CD4-positive, alpha-beta T cell treated with Interleukin-4 for 1 hour (primary cell): ENCODE data around the gene ALG12.
A peak's percentile ranks its signal among the peaks of the same experiment; 100 is the strongest.

Experiments used
- DNase-seq, 2 donors: peaks; one replicate each; pipeline ENCODE4 v3.0.0-alpha.2; 2020 to 2022

The ALG12 gene

GRCh38 chr22:49917974-49918910, at the start of gene ALG12, which contains the start of gene CRELD2:
Gene ALG12 (minus strand): TSS chr22:49918438. CDS start chr22:49913765, 4,673 bp downstream.
Gene CRELD2 (plus strand): TSS chr22:49918634. CDS start chr22:49918770, 136 bp downstream.
- peak; percentile 97 for DNase-seq

- peak in 1 of 2 donors; percentile 24 for DNase-seq
These were observed 49.5 kb upstream of the ALG12 start for GRCh38 chr22:49967706-49968208.

GRCh38 chr22:49966774-49967705, 48.8 kb upstream of the ALG12 start:
- DNase-seq = peak; percentile 30 to 59

GRCh38 chr22:49966041-49966773, 48.0 kb upstream of the ALG12 start:
- peak in 1 of 2 donors; percentile 25 for DNase-seq

- peak; percentile 20 to 26 for DNase-seq
These were observed 47.1 kb upstream of the ALG12 start for GRCh38 chr22:49965091-49966040.

- DNase-seq = peak; percentile 27 to 47
These were observed 46.2 kb upstream of the ALG12 start for GRCh38 chr22:49964136-49965090.

GRCh38 chr22:49963647-49964026, 45.4 kb upstream of the ALG12 start:
- DNase-seq = peak; percentile 10 to 33

GRCh38 chr22:49962751-49963646, 44.8 kb upstream of the ALG12 start:
- peak; percentile 7 to 10 for DNase-seq

- peak; percentile 90 to 92 for DNase-seq
These were observed 43.9 kb upstream of the ALG12 start for GRCh38 chr22:49962012-49962750.

- DNase-seq = peak in 1 of 2 donors; percentile 31
These were observed 43.4 kb upstream of the ALG12 start for GRCh38 chr22:49961601-49962011.

- DNase-seq = peak in 1 of 2 donors; percentile 43
These were observed 42.9 kb upstream of the ALG12 start for GRCh38 chr22:49961005-49961600.

- peak; percentile 96 for DNase-seq
These were observed 42.1 kb upstream of the ALG12 start, which contains the start of gene PIM3 for GRCh38 chr22:49960159-49961004. Gene PIM3 (plus strand): TSS chr22:49960772. CDS start chr22:49960948, 176 bp downstream.

- no peak for DNase-seq
These were observed 41.5 kb upstream of the ALG12 start for GRCh38 chr22:49959782-49960158.

- no peak for DNase-seq
These were observed 40.9 kb upstream of the ALG12 start for GRCh38 chr22:49958931-49959781.

- no peak for DNase-seq
These were observed 40.2 kb upstream of the ALG12 start for GRCh38 chr22:49958366-49958921.
